Adrenal gland (tissue), 5 donors: Measurements from ENCODE around the gene KCNC1.

Experiments
- CTCF ChIP-seq, 6 experiments: fragments of 450-650 bp in 4 of 6; fragments of 200-600 bp in 2 of 6; sonication (generic) in 1 of 6; IDR thresholded peaks; 1 replicate in 5 of 6; 2 replicates in 1 of 6; pipeline versions ENCODE4 v1.5.1 to v1.8.0; 2016 to 2021; ENCODE audit warnings: antibody characterized with exemption in 6 of 6, mild to moderate bottlenecking in 2 of 6, moderate library complexity in 1 of 6
- POLR2A ChIP-seq, 2 donors: fragments of 450-650 bp; IDR thresholded peaks; one replicate each; pipeline ENCODE4 v1.6.1; 2017; ENCODE audit warnings: antibody characterized with exemption in 2 of 2, mild to moderate bottlenecking in 2 of 2, moderate library complexity in 1 of 2
- donor health status: DM: no; HTN: no; CAD: no.

GRCh38 chr11:17796154-17796553, 61.6 kb downstream of the KCNC1 start:
- no peak for TF ChIP-seq CTCF (IDR thresholded peaks at IDR 0.05)
- TF ChIP-seq POLR2A (IDR thresholded peaks at IDR 0.05), result no peak
